C4-2B (cell line): Measurements from ENCODE around the gene MET.

Experiments used
- CTCF ChIP-seq: fragments of 450-650 bp; conservative IDR thresholded peaks from 2 replicates; pipeline ENCODE4 v1.5.1; 2017; ENCODE audit warnings: mild to moderate bottlenecking
- ZFX ChIP-seq: fragments of 450-650 bp; IDR thresholded peaks from 2 replicates; pipeline ENCODE4 v1.6.1; 2017

- TF ChIP-seq CTCF (no peak), ZFX (no peak)
These were observed 69.8 kb downstream of the MET start for GRCh38 chr7:116741625-116742316.
